Osteocyte (in vitro differentiated cells): ENCODE measurements around the gene COPB2. TPM values are rescaled to one million over a fixed set of nuclear protein-coding genes. Genes with fewer than 3 reads are reported as not detected.

Source experiments
- DNase-seq: peaks from one replicate; pipeline ENCODE4 v3.0.0; 2021; ENCODE audit warnings: mixed read lengths; ENCODE audit not compliant: unreplicated experiment; ENCODE audit errors: extremely low spot score
- H3K27ac Mint-ChIP-seq: one replicate; pipeline ENCODE4 v1.8.0; 2021; ENCODE audit warnings: mild to moderate bottlenecking, mixed read lengths; ENCODE audit not compliant: unreplicated experiment
- H3K27me3 Mint-ChIP-seq: one replicate; pipeline ENCODE4 v1.8.0; 2021; ENCODE audit warnings: mixed read lengths; ENCODE audit not compliant: unreplicated experiment
- H3K36me3 Mint-ChIP-seq: one replicate; pipeline ENCODE4 v1.8.0; 2021; ENCODE audit warnings: mixed read lengths; ENCODE audit not compliant: unreplicated experiment
- H3K4me1 Mint-ChIP-seq: one replicate; pipeline ENCODE4 v1.8.0; 2021; ENCODE audit warnings: mixed read lengths; ENCODE audit not compliant: unreplicated experiment
- H3K4me3 Mint-ChIP-seq: one replicate; pipeline ENCODE4 v1.8.0; 2021; ENCODE audit warnings: mild to moderate bottlenecking, moderate library complexity, mixed read lengths; ENCODE audit not compliant: unreplicated experiment
- H3K9me3 Mint-ChIP-seq: one replicate; pipeline ENCODE4 v1.8.0; 2021; ENCODE audit warnings: mixed read lengths; ENCODE audit not compliant: unreplicated experiment
- CTCF ChIP-seq: fragments of 200-600 bp; sonication (generic); IDR thresholded peaks from 2 replicates; pipeline ENCODE4 v1.5.0; 2021; ENCODE audit warnings: antibody characterized with exemption, mild to moderate bottlenecking, moderate library complexity
- total RNA-seq: library from RNA; stranded (reverse); gene quantifications from 2 replicates; pipeline ENCODE4 v1.2.1, GENCODE V29; 2021

Gene COPB2
- total RNA-seq, 1 donor from 2014 or later, result 178 TPM

- Mint-ChIP-seq H3K9me3 (no peaks in the 10 kb centered on the region), H3K27ac (no peak overlapping the region), H3K4me3 (no peak overlapping the region), H3K4me1 (peaks cover 3% of the 10 kb centered on the region), H3K27me3 (no peaks in the 10 kb centered on the region), H3K36me3 (peaks cover 18% of the 10 kb centered on the region)
- no peak for DNase-seq
- TF ChIP-seq CTCF, result peak; percentile 85
Measured at GRCh38 chr3:139427283-139428060, 38.0 kb upstream of the COPB2 start.

GRCh38 chr3:139425745-139426400 is 36.4 kb upstream of the COPB2 start:
- no peak for TF ChIP-seq CTCF
- no peak for DNase-seq
- H3K4me1 Mint-ChIP-seq, result peaks cover 3% of the 10 kb centered on the region
- H3K36me3 Mint-ChIP-seq, result peaks cover 11% of the 10 kb centered on the region
- H3K9me3 Mint-ChIP-seq, result no peaks in the 10 kb centered on the region
- no peak overlapping the region for H3K4me3 Mint-ChIP-seq
- no peak overlapping the region for H3K27ac Mint-ChIP-seq
- H3K27me3 Mint-ChIP-seq, result no peaks in the 10 kb centered on the region

- no peak overlapping the region for H3K4me3 Mint-ChIP-seq
- H3K27ac Mint-ChIP-seq, result no peak overlapping the region
- no peak for DNase-seq
- H3K4me1 Mint-ChIP-seq, result no peaks in the 10 kb centered on the region
- no peaks in the 10 kb centered on the region for H3K27me3 Mint-ChIP-seq
- H3K36me3 Mint-ChIP-seq, result peaks cover 12% of the 10 kb centered on the region
- no peaks in the 10 kb centered on the region for H3K9me3 Mint-ChIP-seq
- no peak for TF ChIP-seq CTCF
Measured at GRCh38 chr3:139423232-139423631, 33.8 kb upstream of the COPB2 start.

- no peak overlapping the region for H3K4me3 Mint-ChIP-seq
- no peaks in the 10 kb centered on the region for H3K4me1 Mint-ChIP-seq
- TF ChIP-seq CTCF, result no peak
- H3K27ac Mint-ChIP-seq, result no peak overlapping the region
- H3K9me3 Mint-ChIP-seq, result peaks cover 16% of the 10 kb centered on the region
- no peak for DNase-seq
- H3K36me3 Mint-ChIP-seq, result peaks cover 19% of the 10 kb centered on the region
- H3K27me3 Mint-ChIP-seq, result no peaks in the 10 kb centered on the region
Measured at GRCh38 chr3:139421460-139421859, 32.0 kb upstream of the COPB2 start.

- H3K36me3 Mint-ChIP-seq, result peaks cover 20% of the 10 kb centered on the region
- TF ChIP-seq CTCF, result no peak
- no peak overlapping the region for H3K4me3 Mint-ChIP-seq
- H3K9me3 Mint-ChIP-seq, result peaks cover 20% of the 10 kb centered on the region
- no peaks in the 10 kb centered on the region for H3K27me3 Mint-ChIP-seq
- H3K27ac Mint-ChIP-seq, result no peak overlapping the region
- no peak for DNase-seq
- no peaks in the 10 kb centered on the region for H3K4me1 Mint-ChIP-seq
Measured at GRCh38 chr3:139421040-139421439, 31.6 kb upstream of the COPB2 start.
